GM19452 (cell line): ENCODE data around the gene TMEM273.

Experiments used
- ATAC-seq: cut with Tn5 transposase; IDR thresholded peaks from one replicate; pipeline ENCODE4 v1.9.1; 2021; ENCODE audit not compliant: unreplicated experiment

TMEM273 gene

DNA sequence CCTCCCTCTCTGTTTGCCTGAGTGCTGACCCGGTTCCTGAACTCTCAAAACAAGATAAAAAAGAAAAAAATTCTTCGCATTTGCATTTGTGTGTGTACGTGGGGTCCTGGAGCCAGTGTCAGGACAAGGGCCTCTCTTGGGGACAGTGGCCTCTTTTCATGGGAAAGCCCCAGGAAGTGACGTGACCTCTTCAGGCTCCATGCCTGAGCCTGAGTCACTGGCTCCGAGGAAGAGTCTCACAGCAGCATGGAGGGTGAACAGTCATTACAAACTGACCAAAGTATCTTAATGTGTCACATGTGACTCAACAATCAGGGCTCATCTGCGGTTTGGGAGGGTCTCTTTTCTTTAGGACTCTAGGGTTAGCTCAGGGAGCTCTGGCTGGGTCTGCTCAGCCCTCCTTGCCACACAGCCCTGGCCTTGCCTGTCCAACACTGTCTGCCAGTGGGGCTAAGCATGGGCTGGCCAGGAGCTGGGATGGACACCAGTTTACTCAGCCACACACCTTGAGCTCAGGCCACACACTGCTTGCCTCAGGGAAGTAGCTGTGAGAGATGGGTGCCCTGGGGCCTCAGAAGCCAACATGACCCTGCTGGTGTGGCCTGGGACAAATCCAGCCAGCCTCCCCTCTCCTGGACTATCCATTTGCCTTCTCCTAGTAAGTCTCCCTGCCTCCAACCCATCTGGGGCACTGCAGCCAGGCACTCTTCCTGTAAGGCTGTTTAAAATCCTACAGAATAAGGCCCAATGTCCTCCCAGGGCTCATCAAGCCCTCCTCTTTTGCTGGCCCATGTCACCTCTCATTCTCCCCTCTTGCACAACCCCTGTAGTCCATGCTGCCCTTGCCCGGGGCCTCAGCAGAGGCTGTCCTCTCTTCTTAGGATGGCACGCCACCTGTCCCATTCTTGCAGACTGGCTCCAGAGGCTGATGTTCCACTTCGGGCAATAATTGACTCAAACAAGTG is 10.5 kb downstream of the TMEM273 start:
- ATAC-seq, result peak; percentile 89

DNA sequence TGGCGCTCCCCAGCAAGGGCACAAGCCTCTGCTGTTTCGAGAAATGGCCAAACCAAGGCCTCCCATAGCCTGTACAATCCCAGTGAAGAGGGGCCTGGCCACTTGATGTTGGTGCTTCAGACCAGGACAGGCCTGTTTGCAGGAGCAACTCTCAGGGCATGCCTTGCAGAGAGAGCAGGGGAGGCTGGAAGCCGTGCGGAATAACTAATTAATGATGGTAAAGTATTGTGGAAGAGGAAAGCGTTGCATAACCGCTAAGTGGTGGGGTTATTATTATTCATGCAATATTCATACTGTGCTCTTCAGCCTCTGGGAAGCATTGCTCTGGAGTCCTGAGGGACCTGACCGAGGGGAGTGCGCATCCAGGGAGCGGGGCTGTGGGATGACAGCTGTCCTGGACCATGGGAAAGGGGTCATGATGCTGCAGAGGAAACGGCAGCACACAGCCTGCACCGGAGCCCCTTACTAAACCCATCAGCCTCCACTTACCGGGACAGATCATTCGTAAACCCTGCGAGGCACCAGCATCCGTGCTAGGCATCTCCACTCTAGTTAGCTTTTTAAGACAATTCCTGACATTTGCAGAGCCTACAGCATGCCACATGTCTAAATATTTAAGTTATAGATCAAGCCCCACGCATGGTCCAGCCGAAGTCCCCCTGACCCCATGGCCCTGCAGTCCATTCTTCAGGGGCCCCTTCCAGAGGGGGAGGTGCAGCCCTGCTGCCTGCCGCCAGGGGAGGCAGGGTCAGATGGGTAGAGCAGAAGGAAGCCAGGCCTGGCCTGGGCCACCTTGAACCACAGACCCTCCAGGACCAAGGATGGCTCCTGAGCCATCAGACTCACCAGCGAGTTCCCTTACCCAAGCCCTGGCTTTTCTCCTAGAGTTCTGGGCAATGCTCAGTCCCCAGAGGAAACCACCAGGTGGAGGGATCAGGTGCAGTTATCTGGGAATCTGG is 11.6 kb downstream of the TMEM273 start:
- no peak for ATAC-seq

DNA sequence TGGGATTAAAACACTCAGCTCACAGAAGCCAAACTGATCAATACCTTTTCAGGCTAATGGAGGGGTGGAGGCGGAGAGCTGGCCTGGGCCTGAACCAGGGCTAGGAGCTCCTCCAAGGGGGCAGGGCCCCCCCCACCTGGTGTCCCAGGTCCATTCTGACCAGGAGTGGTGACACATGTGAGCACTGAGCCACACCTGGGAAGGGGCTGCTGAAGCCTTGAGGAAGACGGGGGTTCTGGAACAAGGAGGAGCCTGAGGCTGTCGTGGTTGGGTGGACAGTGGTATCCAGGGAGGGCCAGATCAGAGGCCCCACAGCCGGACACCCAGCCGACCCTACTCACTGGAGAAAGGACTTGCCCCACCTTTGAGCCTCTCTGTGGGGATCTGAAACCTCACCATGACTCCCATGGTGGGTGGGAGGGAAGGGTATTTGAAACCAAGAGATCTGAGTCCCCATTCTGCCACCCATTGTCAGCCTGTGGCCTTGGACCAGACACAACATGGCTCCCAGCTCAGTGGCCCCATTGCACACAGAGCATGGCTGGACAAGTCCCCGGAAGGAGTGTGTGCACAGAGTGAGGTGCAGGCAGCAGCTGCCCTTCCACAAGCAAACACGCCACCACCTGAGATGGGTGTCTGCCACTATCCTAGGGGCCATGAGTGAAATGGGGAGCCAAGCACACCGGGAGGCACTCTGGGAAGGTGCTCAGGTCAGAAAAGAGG is 12.4 kb downstream of the TMEM273 start:
- no peak for ATAC-seq

DNA sequence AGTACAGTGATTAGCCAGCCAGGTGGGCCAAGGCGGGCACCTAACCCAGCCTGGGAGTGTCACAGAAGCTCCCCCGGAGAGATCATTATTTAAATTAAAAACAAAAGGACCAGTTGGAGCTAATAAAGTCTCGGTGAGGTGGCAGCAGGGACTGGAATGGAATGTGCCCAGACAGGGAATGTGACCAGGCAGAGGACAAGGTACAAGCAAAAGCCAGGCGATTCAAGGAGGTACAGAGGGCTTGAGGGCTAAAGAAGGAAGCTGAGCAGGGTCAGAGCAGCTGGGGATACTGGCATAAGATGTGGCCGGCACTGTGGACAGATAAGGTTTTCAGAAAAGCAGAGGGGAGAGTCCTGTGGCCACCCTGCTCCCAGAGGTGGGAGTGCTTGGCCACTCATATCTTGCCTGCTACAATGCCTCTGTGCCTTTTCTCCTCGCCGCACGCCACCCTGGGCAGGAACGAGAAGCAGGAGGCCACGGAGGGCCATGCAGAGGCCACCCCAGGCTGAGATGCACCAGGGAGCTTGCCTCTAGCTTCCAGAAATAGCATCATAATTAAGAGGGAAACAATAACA is 13.2 kb downstream of the TMEM273 start:
- ATAC-seq, result no peak

DNA sequence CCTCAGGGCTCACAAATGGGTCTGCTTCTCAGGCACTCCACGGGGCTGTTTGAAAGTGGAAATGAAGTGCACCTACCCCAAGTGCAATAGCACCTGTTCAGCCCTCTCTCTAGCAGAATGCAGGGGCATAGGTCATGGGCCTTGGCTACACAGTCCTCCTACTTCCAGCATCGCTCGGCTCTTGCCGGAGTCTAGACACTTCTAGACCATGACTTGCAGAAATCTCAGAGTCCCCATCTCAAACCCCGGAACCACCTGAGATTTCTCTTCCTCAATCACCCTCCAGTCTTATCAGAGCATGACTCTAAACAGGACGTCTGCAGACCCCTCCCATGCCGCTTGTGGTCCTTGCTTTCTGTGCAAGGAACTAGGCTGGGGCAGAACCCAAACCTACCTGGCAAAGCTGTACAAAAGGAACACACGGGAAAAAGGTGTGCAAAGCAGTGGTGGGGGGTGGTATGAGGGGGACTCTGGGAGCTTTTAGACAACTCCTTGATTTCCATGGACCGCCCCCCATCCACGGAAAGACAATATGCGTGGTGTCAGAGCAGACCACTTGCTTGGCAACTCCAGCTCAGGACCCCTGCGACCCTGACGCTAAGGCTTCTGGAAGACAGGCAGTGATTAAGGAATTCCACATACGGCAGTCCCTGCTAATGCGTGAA is 13.8 kb downstream of the TMEM273 start:
- ATAC-seq, result no peak

DNA sequence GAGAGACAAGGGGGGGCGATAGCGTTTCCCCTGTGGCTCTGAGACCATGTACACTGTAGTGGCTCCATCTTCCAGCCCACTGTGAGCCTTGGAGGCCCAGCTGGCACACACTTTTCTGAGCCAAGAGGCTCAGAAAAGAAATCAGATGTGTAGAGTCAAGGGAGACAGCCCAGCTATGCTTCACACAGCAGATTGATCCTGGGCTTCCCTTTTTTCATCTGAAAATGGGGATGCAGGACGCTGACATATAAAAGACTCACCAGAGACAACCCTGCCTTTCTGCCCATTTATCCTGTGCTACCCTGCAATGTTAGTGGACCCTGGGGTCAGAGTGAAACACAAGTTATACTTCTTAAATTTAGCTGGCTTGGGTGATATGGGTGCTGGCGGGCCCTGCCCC is 14.3 kb downstream of the TMEM273 start:
- ATAC-seq, result no peak

DNA sequence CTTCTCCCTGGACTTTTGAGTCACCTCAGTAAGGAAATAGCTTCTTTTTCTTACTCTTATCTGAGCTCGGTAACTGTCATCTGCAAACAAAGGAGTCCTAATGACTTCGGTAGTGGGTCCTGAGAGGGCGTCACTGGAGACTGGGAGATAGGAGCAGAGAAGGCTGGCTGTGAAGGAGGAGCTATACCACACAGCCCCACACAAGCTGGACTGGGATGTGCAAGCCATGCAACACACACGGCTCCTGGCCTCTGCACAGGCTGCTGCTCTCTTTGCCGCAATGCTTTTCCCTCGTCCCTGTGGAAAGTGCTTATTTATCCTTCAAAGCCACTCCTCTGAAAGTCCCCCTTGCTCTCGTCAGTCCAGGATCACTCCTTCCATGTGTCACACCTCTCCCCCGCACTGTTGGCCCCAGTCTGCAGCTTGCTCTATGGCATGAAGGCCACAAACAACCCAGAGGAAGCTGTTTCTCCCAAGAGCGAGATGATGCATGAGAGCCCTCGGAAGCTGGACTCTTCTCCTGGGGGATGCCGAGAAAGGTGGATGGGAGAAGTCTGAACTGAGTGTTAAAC is 14.9 kb downstream of the TMEM273 start:
- ATAC-seq, result no peak

DNA sequence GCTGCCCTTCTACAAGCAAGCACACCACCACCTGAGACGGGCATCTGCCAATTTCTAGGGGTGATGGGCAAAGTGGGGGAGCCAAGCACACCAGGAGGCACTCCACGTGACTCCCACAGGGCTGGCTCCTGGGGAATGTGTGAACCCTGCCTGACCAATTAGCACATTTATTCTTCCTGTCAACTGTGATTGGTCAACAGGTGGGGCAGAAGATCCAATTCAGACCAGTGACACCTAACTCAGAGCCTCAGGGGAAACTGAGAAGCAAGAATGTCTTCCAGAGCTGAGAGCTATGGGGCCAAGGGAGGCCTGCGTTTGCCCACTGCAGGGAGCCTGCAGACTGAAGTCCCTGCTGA is 15.4 kb downstream of the TMEM273 start:
- no peak for ATAC-seq

DNA sequence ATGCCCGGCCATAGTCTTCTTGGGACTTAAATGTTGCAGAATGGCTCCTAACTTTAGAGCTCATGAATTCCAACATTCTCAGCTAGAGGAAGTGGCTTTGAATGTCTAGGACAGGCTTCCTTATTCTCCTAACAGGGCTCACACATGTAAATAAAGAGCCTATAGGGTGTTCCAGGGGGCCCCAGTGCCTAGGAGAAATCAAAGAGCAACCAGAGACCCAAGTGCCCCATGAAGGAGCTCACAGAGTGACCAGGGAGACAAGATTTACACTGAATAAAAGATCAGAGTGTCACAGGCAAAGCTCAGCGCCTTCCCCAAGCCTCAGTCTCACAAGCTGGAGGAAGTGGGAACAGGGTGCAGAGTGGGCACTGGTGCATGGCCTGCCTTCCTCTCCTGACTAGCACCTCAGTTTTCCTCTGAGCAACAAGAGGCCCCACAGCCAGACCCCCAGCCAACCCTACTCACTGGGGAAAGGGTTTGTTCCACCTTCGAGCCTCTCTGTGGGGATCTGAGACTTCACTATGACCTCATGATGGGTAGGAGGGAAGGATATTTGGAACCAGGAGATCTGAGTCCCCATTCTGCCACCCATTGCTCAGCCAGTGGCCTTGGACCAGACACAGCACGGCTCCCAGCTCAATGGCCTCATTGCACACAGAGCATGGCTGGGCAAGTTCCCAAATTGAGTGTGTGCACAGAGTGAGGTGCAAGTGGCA is 16.0 kb downstream of the TMEM273 start:
- no peak for ATAC-seq

DNA sequence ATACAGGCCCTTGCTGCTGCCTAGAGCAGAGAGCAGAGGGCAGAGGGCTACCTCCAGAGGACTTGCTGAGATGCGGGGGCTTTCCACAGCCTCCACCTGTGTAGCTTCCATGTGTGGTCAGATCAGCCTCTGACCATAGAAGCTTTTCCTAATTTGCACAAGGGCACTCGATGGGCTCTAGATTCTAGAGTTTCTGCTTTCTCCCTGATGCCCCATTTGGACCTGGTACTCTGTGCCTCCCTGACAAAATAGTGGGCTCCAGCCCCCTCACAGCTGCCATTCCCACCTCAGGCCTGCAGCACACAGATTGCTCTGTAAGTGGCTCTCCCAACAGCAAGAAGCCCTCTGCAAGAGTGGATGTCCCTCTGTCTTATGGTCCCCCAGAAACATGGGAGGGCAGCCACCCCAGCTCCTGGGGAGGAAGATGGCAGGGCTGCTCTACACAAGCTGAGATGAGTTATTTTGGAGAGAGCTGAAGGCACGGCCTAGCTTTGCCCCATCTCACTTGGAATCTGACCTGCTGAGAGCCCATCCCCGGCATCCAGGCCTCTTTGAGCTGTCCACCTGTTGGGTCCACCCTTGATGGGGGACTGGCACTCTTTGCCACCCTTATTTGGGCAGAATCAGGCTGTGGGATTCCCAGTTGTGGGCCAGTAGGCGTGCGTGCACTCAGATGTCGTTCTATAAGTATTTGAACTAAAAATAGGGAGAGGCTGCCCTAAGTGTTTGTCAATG is 16.7 kb downstream of the TMEM273 start:
- no peak for ATAC-seq

DNA sequence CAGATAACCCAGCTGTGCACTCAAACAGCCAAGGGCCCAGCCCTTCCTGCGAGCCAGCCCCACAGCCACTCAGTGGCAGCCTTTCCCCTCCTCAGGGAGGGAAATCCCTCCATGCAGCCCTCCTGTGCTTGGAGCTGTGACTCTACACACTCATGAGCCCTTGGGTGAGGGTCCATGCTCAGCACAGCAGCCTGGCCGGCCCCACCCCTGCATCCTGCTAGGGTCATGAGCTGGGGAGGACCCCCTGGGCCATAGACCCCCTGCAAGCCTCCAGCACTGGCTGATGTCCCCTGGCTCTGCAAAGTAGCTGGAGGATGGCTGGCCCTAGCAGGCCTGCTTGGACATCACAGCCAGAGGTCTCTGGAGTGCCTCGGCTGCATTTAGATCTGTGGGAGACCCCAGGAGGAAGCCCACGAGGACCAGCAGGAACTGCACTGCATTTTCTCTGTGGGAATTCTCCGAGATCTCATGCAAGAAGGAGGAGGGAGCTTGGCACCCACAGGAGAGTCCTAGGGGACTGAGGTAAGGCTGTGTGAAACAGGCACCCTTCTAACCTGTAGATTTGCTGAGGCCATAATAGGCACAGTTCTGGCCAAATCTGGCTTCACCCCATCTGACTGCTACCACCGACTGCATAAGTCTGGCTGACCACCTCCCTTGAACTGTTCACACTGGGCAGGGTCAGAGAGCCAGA is 17.4 kb downstream of the TMEM273 start:
- ATAC-seq, result no peak

DNA sequence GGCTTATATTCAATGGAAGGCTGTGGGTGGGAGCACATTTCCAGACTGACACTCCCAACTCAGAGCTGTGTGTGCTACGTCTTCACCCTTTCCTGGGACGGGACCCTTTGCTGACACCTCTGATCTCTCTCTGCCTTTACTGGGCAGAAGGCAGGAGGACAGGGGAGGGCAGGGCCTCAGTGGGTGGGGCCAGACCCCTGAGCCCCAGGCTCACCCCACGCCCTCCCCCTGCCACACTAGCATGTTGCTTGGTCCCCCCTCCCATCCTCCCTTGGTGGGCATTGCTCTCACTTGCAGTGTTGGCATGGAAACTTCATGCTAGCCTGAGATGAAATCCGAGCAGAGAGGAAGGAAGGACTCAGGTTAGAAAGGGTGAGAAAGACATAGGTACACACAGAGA is 18.4 kb downstream of the TMEM273 start:
- no peak for ATAC-seq

DNA sequence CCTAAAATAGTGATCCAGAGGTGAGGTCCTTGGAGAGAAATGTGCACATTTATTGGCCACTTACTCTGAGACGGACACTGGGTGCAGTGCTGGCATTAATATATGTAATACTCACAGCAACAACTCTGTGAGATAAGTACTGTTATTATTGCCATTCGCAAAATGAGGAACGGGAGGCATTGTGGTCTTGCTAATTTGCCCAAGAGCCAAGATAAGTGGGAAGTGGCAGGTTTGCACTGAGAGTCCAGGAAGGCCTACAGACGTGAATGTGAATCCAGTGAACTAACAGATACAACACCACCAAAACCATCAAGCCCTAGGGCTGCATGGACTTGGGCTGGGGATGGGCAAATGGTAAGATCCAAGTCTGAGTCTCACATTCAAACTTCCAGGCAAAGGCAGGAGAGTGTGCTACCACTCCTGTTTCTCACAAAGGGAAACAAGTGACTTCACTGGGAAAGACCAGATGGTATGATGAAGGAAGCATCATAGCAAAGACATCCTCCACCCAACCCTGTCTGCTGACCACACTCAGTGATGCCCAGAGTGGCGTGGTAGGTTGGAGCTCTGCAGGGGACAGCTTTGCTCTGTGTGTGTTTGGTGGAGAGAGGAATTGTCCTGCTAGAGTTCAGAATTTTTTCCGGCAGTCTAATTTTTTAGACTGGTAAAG is 19.2 kb downstream of the TMEM273 start:
- no peak for ATAC-seq

DNA sequence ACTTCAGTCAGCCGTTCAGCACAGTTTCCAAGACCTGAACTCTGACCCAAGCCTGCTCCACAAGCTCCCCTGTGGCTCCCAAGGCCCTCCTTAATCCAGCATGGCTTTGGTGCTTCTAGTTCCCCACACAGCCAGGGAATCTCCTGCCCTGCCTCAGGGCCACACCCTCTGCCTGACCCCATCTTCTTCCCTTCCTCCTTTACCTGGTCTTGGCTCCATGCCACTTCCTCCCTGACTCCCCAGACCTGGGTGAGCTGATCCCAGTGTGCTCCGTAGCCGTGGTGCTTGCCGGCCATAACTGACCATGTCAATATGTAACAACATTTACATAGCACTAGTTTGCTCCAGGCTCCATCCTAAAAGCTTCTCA is 20.0 kb downstream of the TMEM273 start:
- no peak for ATAC-seq

DNA sequence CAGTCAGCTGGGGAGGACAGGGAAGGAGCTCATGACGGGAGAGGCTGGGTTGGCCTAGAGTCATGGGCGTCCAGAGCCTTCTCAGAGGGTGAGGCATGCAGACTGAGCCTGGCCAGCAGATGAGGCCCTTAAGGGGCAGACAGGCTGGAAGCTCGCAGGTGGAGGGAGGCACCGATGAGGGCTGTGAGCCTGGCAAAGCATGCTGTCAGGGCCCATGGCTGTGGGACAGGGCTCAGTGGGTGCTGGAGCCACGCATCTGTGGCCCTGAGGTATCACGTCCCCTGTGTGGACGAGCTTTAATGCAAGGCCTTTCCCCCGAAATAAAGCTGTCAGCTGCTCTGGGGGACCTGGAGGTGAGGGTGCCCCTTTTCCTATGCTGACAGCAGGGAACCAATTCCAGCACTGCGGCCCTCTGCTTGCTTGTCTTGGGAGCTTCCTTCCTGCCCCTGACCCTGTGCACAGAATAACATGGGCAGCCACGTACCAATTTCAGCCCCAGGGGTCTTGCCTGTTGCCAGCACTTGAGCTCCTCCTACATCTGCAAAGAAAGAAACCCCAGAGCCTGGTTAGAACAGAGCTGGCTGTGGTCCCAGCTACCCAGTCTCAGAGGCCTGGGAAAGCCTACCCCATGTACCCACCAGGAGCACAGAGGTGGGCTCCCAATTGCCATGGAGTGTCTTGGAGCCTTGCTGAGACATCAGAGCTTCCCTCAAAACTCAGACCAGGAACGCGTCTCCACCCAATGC is 20.6 kb downstream of the TMEM273 start:
- no peak for ATAC-seq

DNA sequence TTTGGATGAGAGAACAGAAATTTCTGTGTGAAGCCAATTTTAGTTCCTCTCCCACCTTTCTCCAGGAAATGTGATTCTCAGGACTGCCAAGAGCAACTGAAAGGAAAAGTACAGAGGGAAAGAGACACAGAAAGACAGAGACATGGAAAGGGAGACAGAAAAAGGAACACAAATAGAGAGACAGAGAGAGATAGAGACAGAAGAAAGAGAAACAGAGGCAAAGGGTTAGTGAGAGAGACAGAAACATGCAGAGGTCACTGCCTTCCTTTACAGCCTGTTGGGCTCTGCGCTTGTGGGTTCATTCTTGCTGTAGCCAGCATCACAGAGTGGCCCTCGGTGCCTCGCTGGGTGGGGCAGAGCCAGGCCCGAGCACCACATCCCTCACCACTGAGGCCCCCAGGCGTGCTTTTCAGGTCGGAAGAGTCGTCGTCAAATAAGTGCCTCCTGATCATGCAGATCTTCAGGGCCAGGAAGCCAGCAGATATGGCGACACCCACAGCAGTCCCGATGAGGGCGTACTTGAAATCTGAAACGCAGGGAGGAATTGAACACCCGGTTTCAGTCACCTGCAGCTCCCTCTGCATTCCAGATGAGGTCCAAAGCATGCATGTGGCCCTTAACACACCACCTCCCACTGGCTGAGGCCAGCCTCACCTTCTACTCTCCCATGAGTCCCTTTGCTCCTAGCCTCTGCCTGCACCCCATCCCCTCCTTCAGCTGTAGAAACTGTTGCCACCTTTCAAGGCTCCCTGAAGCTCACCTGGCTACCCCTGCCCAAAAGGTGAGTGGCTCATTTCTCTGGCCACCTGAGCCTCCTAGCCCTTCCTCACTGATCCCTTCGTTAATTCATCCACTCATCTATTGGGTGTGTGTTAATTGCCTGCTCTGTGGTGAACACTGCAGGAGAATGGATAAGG is 21.4 kb downstream of the TMEM273 start:
- ATAC-seq, result no peak
